Heart left ventricle (tissue), 13 donors: ENCODE data around the gene ITPR2.

Source experiments
- POLR2A ChIP-seq, 2 donors: fragments of 450-650 bp; IDR thresholded peaks; one replicate each; pipeline ENCODE4 v1.6.1; 2017; ENCODE audit warnings: antibody characterized with exemption in 2 of 2, mild to moderate bottlenecking in 2 of 2, moderate library complexity in 2 of 2
- TF ChIP-seq, protein P1 (sequence below), 12 donors: fragments of 200-600 bp; sonication (generic) in 4 of 12; IDR thresholded peaks; one replicate each; pipeline versions ENCODE4 v1.5.0 to v1.8.0; 2018 to 2022; ENCODE audit warnings: antibody characterized with exemption in 12 of 12, mild to moderate bottlenecking in 5 of 12
- donor health status: ischemic (EF 13 %, LVEDD 7.1; RV severe dilation, severe dysfunction).
- donor health status: DM: no; HTN: yes; CAD: no.
- donor health status: DM: no; HTN: no; CAD: no.
- donor health status: ischemic (EF 25% LVEDD 6.9; RV normal size, moderate dysfunction).
- donor health status: ischemic (EF 25% LVEDD 5.7; RV mildly dilated, moderate dysfunction).
- donor health status: ischemic (EF 35%, LVEDD 5.7; RV mildly dilated, moderate dysfunction).
- donor health status: nonischemic (EF 11% LVEDD 7.7; RV severe dilation, severe dysfunction).
- donor health status: DM: yes; HTN: yes; CAD: no.
- donor health status: PGD.
- donor health status: ischemic (EF 29% LVEDD 5.4; RV normal size, mild dysfunction).
- donor health status: nonischemic (EF 23%, LVEDD 6.1; RV moderate dilation, normal function).

DNA sequence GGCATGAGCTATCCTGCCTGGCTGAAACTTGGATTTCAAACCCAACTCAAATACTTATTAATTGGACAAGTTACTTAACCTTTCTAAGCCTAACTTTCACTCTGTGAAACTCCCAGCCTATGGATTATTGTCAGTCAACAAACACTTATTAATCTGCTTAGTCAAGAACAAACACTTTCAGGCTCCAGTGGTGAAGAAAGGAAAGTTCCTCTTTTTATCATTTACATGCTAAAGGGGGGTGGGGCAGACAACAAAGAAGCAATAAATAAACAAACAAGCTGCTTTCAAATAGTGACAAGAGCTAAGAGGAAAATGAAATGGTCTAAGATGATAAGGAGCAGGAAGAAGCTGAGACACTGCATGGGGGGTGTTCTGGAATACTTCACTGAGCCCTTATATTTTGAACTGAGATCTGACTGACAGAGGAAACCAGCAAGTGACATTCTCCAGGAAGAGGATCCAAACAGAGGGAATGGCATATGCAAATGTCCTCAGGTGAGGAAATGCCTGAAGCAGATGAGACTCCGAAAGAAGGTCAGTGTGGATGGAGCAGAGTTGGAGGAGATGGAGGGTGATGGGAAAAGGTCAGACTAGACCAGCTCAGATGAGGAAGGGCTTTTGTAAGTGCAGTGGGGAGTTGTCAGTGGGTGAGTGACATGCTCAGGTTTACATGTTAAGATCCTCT is 259.6 kb downstream of the ITPR2 start:
- TF ChIP-seq, protein P1, sequence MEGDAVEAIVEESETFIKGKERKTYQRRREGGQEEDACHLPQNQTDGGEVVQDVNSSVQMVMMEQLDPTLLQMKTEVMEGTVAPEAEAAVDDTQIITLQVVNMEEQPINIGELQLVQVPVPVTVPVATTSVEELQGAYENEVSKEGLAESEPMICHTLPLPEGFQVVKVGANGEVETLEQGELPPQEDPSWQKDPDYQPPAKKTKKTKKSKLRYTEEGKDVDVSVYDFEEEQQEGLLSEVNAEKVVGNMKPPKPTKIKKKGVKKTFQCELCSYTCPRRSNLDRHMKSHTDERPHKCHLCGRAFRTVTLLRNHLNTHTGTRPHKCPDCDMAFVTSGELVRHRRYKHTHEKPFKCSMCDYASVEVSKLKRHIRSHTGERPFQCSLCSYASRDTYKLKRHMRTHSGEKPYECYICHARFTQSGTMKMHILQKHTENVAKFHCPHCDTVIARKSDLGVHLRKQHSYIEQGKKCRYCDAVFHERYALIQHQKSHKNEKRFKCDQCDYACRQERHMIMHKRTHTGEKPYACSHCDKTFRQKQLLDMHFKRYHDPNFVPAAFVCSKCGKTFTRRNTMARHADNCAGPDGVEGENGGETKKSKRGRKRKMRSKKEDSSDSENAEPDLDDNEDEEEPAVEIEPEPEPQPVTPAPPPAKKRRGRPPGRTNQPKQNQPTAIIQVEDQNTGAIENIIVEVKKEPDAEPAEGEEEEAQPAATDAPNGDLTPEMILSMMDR (IDR thresholded peaks at IDR 0.05): no peak
- no peak for TF ChIP-seq POLR2A (IDR thresholded peaks at IDR 0.05)
